Measurements from ENCODE around the gene CSMD2. TPM values are rescaled to one million over a fixed set of nuclear protein-coding genes. Genes with fewer than 3 reads are reported as not detected.

Gene CSMD2
- total RNA-seq, 1 experiment from 2014 or later: 23.0 TPM

DNA sequence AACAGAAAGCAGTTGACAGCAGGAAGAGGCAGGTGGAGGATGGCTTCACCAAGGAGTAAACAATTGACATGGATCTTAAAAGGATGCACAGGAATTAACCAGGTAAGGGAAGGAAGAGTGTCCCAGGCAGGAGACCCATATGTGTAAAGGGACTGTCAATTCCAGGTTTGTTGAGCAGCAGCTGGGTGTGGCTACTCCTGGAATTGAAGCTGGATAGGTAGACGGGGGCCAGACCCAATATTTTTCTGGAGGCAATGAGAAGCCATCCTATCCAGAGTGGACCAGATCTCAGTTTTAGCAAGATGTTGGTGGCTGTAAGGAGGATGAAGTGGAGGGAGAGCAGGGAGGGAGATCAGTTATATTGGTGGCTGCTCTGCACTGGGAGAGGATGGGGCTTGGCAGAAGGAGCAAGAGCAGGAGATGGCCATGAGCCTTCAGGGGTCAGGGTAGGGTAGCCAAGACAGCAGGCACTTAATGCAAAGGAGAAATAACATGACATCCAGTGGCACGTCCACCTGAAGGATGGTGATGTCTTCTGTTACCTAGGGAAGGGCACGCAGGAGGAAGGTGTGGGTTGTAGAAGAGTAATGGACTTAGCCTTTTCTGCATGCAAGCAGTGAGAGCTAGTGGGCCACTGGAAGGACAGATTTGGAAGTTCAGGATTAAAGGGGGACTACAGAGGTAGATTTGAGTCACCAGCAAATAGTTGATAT lies 447.9 kb downstream of the CSMD2 start:
- DNase-seq (ENCODE audit: low read depth): no peak

DNA sequence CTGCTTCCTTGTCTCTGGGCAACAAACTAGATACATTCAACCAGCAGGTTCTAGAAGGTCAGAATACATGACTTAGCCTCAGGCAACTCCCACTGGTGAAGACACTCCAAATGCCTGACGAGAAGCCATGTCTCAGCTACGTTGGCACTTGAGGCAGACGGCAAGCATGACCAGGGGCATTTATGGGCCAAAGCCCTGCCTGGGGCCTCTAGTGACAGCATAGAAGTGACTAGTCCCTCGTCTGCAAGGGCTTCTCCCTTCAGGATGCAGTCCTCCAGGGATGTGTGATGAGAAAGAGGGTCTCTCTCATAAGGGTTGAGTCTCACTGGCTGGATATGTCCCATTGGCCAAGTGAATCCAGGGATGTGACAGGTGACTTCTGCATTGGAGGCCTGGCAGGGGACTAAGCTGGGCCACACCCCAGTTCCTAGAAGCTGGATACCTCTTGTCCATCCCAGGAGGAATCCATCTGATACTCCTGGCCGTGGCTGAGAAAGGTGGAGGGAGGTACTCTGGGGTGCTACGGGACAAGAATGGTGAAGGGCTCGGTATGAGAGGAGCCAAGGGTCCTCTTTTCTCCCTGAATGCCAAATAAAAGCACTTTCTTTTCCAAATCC lies 449.7 kb downstream of the CSMD2 start:
- no peak for DNase-seq (ENCODE audit: low read depth)

DNA sequence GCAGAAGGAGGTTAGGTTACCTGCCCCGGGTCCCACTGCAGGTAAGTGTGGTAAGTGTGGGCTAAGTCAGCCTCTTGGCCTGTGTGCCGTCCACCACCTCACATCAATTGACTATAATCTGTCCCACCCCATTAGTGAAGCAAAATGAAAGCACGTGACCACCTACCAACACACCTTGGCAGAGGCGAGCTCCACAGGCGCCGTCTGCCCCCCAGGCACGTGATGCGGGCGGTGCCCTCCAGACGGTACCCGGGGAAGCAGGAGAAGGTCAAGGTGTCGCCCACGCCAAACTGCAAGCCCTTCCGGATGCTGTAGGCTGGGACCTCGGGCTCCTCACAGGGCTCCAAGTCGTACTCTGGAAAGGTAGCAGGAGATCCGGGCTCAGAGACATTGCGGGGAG lies 450.6 kb downstream of the CSMD2 start:
- DNase-seq (ENCODE audit: low read depth): no peak

DNA sequence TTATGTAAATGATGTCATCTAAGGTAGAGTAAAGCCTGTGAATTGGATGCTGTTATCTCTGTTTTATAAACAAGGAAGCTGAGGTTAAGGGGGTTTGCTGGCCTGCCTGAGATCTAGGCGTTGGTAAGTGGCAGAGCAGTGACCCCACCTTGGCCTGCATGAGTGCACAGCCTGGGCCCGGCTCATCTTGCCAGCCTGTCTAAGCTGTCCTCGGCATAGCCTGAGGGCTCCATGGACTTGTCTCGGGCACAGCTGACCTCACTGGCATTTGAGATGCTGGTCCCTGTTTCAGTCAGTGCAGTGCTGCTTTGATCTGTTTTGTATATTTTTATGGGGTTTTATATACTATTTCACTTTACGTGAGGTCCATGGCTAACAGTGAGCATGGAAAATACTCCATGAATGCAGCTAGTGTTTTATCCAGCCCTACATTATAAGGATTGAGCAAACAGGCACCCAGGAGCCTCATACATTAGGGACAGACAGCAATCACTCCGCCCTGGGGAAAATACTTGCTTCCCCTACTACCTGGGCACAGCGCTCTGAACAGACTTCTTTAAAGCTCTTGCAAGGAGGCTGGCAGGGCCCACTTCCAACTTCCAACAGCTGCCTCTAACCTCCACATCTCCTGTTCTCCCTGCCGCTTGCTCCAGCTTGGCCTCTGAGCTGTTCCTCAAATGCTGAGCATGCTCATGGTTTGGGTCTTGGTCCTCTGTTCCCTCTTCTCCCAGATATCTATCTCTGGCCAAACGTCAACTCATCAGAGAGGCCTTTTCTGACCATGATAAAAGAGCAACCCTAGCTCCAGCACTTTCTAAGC lies 451.8 kb downstream of the CSMD2 start:
- peak; percentile 24 for DNase-seq (ENCODE audit: low read depth)

DNA sequence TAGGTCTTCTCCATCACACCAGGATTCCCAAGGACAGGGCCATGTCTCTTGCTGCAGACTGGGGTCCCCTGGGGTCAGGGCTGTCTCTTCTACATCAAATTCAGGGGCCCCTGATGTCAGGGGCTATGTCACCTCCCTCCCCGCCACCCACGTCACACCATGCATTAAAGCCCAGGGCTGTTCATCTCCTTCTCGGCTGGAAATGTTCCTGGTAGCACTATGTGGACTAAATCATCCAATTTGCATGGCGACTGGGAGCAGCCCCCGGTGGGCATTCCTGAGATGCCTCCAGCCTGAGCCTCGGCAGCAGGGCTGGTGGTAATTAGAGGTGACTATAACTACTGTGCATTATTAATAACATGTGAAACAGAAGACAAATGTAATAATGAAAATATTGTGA lies 452.8 kb downstream of the CSMD2 start:
- DNase-seq (ENCODE audit: low read depth): no peak

DNA sequence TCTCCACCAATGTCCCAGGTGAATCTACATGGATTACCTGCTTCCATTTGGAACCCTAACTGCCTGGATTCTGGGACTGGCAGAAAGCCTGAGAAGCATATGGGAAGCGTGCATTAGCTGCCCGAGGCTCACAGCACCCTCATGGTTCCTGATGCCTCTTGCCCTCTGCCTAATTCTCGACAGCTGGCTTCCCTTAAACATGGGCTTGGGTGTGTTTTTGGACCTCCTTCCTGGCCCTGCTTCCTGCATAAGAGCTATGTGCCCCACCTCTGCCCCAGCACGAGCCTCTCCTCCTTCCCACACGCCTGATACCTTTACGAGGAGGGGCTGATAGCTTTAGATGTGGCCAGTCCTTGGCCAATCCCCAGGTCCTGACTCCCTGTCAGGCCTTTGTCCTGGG lies 453.5 kb downstream of the CSMD2 start:
- DNase-seq (ENCODE audit: low read depth): no peak

DNA sequence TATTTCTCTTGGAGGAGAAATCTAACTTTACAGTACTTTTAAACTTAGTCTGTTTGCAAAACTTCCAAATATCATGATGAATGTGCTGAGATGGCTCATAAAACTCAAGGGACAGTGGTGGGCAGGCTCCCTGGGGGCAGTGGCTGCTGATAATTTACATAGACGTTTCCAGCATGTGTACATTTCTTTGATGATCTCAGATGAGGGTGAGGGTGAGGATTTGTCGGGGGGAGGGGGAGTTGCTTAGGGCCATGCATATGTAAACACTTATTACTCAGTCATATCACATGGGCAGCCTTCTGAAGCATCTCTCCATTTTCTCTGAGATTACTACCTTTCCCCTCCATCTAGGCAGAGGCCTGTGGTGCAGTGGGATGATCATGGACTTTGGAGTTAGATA lies 454.1 kb downstream of the CSMD2 start:
- DNase-seq (ENCODE audit: low read depth): peak; percentile 48

DNA sequence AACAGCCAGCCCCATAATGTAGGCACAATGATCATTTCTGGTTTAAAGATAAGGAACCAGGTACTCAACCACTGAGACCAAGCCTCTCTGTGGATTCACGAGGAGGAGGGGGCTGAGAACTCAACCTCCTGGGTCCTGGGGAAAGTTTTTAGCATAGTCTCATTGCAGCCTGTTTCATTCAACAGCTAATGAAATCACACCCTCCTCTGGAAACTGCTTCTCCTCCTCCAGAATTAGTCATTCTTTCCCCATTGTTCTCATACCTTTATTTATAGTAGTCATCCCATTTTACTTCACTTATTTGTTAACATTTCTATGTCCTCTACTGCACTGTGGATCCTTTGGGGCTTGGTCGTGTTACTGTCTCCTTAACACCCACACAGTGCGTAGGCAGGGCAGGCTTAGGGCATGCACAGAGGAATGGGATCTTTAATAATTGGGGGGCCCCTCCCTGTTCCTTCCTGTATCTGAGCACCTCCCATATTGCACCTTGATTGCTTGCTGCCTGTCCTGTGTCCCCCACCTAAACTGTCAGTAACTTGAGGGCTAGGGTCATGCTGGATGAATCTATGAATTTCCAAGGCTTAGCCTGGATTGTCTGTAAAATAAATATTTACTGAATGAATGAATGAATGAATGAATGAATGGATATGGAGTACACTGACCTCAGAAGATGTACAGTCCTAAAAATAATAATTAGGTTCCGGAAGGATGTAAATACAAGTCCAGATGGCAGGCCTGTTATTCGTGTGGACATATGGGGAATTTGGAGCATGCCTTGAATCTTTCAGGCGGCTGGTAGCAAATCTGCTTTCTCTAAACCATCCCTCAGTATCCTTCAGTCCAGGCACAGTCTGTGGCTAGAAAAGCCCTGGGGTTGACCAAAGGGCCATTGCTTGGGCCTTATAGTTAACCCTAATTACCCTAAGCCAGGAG lies 455.0 kb downstream of the CSMD2 start:
- DNase-seq (ENCODE audit: low read depth): peak; percentile 38

DNA sequence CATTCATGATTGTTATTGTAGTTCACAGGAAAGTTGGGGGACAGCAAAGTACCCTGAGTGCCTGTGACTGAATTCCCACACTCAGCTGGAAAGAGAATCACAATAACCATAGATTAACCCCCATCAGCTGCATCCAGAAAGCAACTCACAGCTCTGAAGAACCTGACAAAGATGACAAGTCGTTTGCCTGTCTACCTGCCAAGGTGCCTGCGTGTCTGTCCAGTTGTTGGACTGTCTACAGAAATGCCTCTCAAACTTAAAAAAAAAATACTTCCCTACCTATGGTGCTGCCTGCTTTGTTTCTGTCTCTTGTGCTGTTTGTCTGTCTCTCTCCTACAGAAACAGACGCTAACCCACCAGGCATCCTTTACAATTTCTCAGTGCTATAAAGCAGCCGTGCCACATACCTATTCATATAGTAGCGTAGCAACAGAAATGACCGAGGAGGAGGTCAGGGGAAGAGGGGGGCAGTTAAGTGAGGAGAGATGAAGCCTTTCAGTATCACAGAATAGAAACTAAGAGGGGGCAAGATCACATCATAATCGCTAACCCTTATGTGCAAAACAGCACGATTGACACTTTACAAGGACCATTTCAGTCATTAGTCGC lies 455.8 kb downstream of the CSMD2 start:
- no peak for DNase-seq (ENCODE audit: low read depth)

DNA sequence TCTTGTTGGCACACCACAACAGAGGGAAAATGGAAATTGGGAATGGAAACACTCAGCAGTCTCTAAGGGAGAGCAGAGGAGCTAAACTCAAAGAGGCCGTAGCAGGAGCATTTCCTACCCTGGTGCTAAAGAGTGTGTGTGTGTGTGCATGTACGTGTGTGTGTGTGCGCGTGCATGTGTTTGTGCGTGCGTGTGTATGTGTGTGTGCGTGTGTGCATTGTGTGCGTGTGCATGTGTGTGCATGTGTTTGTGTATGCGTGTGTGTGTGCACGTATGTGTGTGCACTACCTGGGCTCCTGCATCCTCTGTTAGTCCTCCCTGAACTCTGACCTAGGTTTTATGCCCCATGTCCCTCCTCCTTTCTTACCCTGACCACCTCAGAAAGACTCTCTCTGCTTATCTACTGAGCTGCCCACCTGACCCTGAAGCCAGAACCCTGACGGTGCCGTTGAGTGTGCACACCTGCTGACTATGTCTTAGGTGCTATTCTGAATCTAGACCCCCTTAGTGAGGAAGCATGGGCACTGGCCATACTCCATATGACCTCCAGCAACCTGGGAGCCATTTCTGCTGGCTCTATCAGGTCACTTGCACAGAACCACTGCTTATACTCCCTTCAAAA lies 458.3 kb downstream of the CSMD2 start:
- no peak for DNase-seq (ENCODE audit: low read depth)

DNA sequence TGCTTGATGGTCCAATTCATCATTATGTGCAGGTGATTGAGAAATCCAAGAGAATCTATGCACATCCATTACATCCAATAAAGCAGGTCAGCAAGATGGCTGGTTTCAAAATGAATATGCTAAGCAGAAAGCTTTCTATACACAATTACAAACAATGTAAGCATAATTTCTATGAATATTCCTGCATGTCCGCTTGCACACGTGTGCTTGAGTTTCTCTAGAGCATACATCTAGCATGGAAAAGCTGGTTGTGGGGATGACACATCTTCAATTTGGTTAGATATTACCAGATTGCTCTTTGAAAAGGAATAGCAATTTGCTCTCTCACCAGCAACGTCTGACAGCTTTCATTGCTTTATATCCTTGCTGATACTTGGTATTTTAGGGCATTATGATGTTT lies 461.6 kb downstream of the CSMD2 start:
- DNase-seq (ENCODE audit: low read depth): no peak

DNA sequence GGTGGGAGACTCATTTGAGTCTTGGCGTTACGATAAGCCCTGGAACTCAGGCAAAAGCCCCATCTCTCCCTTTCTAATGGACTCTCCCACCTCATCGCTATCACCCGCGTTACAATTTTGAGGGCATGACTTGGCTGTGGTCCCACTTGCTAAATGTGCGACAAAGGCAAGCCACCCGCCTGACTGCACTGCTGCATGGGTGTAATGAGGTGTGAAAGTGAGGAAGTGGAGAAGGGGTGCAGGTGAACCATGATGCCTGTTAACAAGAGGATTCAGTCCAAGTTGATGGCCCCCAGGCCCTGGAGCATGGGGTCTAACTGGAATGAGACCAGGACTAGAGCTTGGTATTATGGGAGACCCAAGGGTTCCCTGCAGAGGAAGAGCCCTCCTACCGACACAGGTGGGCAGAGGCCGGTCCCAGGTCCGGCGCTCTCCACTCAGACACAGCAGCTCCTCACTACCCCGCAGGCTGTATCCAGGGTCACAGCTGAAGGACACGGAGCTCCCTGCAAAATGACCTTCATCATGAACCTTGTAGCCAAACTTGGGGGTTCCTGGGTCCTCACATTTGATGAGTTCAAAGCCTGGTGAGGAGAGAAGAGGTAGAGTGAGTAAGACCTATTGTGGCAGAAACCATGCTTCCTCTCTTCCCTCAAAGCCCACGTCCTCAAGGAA lies 466.5 kb downstream of the CSMD2 start:
- DNase-seq (ENCODE audit: low read depth): no peak

DNA sequence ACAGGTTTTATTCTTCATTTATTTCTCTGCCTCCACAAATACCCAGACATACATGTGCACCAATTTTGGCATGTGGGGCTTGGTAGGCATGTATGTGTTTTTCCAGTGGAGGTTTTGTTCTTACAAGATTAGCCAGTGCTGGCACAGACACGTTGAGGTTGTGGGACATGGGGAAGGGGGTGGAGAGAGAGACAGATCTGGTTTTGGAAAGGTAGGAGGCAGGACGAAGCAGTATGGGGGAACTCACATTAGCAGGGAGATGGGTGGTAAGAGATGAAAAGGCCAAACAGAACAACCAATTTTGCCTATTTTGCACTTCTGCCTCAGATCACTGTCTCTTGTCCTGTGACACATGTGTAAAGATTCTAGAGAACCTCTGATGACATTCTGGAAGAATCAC lies 467.2 kb downstream of the CSMD2 start:
- no peak for DNase-seq (ENCODE audit: low read depth)

DNA sequence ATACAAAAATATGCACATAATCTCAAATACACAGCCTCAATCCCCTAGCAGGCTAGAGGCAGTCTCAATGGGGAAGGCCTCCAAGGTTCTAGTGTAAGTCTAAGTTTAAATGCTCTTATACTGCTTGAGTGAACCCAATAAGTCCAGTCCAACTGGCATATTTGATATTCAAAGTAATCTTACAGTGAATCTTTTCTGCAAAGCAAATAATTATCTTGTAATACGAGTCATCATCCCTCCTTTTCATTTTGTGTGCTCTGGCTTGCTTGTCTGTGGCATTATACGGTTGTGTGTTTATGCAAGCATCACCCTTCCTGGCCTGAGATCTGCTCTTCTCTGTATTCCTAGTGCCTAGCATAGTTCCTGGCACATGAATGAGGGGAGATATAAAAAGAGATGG lies 468.1 kb downstream of the CSMD2 start:
- DNase-seq (ENCODE audit: low read depth): no peak

DNA sequence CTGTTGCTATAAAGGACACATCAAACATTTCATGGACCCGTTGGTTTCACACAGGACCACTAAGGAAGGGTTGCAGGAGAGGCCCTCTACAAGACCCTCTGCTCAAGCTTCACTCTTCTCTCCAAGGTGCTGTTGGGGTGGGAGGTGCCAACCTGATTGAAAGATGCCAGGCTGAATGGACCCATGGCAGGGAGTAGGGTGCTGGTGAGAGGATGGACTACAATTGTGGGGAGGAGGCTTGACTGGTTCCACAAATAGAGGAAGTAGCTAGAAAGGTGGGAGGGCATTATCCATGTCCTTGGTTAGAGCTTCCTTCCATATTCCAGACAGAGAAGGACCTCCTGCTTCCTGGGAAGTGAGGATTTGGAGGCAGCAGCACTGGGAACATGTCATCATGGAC lies 468.7 kb downstream of the CSMD2 start:
- no peak for DNase-seq (ENCODE audit: low read depth)

DNA sequence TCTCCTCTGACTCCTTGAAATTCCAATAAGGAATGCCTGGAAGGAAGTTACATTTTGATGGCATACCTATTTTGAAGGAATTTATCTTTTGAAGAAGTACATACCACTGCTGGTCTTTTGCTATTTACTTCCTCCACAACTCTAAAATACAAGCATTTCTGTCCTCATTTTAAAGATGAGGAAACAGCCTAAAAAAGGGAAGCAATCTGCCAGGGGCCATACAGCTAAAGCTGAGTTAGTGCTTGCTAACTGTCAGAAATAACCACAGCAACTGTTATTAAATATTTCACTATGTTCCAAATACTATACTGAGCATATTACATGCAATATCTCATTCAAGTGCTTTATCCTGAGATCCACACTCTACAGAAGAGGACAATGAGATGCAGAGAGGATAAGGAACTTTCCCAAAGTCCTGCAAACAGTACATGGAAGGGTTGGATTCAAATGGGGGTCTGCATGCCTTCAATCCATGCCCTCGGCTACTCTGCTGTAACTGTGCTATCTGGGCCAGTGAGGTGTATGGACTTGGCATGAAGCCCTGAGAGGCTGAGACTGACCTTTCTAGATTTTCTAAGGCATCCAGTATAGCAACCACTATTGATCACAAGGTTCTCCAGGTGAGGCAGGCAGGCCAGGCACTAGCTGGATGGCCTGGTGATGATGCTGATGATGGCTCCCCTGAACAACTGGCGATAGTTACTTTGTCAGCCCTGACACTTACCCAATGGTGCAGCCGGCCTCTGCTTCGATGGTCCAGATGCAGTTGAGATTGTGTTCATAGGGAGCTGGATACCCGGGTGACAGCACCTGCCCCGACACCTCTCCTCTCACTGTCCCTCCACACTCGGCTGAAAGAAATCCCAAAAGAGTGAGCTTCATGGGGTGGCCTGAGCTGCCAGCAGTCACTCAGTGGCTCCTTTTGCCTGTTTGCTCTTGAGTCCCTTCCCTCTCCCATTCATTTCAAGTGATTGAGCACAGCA lies 472.5 kb downstream of the CSMD2 start:
- DNase-seq (ENCODE audit: low read depth): no peak

DNA sequence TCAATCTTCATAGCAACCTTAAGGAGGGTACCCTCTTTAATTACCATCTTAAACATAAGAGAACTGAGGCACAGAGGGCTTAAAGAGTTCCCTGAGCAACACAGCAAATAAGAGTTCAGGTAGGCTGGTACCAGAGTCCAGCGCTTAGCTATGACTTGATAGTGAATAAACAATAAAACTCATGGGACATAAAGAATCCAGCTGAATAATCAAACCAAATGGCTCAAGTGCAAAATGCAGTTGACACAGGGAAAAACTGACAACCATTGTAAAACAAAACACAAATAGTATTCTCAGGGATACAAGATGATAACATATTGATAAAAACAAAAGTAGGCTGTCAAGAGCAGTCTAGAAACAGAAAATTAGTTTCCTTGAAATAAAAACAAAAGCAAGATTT lies 478.0 kb downstream of the CSMD2 start:
- no peak for DNase-seq (ENCODE audit: low read depth)

DNA sequence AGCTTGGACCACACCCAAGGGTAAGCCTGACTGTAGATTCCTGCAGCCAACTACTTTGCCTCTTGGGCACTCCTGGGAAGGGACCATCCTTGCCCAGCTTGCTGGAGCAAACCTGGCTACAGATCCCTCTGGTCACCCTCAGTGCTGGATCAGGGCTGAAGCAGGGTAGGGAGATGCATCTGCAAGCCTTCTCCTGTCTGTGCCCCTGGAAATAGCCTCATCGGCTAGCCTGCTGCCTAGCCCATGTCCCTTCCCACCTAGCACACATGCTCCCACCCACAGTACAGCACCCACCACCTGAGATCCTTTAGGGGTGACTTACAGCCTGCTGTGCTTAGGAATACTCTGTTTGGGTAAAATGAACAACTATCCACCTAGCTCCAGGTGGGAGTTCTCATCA lies 478.5 kb downstream of the CSMD2 start:
- no peak for DNase-seq (ENCODE audit: low read depth)

DNA sequence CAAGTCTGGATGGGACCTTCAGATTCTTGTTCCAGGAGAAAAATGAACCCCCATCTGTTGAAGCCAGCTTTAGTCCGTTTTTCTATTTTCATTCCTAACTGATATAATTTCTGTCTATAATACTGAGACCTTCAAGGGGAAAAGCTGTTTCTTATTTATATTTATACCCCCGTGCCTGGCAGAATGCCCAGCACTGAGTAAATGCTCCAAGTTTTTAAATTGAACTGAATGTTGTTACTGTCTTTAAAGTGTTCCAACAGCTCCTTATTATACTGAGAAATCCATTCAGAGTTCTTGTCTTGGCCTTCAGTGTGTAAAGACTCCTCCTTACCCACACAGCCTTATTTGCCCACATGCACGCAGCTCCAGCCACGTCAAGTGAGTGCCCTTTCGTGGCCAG lies 479.8 kb downstream of the CSMD2 start:
- no peak for DNase-seq (ENCODE audit: low read depth)
